Activated T-cell treated with anti-CD3 and anti-CD28 coated beads for 48 hours (primary cell): ENCODE results near the gene TAS1R1.
"Not testable (repeated sequence)": the region's sequence is repeated elsewhere in the genome, so short reads cannot be mapped to it uniquely, and the experiment has no call there.

Source experiments
- DNase-seq: peaks from one replicate; pipeline ENCODE4 v3.0.0-alpha.2; 2020; ENCODE audit warnings: low read depth

The TAS1R1 gene

DNA sequence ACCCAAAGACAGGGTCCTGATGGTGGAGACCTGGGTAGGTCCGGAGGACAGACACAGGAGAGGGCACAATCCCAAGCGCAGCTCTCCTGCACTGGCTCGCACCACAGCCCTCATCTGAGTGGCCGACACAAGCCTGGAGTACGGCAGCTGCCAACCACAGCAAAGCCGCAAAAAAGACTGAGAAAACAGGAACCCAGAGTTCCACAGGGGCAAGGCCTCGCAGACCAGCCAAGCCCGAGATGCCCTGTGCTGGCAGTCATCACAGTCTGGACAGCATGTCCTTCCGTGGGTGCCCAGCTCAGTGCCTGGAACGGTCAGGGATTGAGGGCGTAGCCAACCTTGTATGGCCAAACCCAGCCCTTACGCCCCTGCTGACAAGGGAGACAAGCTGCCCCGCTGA, 36.1 kb downstream of the TAS1R1 start:
- DNase-seq = no peak

DNA sequence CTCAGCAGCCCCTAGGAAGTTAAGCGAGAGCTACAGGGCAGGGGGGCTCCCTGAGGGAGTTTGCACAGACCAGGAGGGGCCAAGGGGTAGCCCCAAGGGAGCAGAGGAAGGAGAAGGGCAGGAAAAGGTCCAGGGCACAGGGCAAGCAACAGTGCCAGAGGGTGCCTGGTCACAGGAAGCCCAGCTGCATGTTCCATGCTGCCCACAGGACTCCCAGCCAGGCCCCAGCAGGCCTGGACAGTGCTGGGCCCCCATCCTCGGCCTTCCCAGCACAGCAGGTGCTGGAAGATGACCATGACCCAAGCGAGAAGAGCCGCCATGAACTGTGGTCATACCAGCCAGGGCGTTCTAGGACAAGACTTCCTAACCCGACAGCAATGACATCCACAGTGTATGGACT, 36.5 kb downstream of the TAS1R1 start:
- no peak for DNase-seq

DNA sequence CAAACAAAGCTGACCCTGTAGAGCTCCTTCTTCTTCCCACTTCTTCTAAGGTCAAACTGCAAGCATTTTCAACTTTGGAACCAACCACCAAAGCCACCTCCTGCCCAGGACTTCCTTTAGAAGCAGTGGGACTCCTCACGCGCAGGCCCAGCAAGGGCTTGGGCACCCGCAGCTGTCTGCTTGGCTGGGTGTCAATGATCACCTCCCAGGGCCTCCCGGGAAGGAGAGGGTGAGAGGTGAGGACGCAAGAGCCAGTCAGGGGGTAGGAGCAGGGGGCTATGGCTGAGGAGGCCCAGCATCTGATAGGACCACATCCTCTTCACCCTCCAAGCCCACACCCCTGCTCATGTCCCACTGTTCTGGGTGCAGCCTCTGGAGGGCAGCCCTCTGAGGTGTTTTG, 37.3 kb downstream of the TAS1R1 start:
- DNase-seq = no peak

GRCh38 chr1:6592865-6593593, 37.9 kb downstream of the TAS1R1 start:
- no peak for DNase-seq

DNA sequence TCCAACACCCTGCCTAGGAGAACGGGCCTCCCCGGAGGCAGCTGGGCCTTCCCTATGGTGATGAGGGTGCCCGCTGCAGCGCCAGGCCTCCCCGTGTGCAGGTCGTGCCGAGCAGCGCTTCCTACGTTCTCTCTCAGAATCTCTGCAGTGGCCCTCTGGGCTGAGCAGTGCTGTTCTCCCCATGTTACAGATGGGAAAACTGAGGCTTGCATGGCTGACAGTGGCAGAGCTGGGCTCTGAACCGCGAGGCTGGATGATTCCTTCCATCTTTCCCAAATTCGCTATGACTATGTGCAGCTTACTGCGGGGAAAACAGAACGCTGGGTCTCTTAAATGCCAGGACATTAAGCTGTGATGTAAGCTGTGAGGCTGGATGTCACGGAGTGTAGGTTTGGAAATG, 38.7 kb downstream of the TAS1R1 start:
- DNase-seq = no peak

- DNase-seq = no peak
These were observed 40.1 kb downstream of the TAS1R1 start for GRCh38 chr1:6594977-6595740.

DNA sequence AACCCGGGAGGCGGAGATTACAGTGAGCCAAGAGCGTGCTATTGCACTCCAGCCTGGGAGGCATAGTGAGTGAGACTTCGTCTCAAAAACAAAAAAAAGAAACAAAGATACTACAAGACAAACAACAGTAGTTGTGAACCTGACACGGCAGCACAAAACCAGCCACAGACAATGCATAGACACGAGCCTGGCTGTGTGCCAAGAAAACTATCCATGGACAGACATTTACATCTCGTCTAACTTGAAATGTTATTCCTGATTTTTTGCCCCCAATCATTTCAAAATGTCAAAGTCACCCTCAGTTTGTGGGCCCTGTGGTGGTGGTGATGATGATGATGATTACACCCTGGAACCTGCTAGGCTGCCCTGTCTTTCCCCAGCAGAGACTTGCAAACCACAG, 41.2 kb downstream of the TAS1R1 start:
- DNase-seq = no peak

- no peak for DNase-seq
These were observed 42.0 kb downstream of the TAS1R1 start for GRCh38 chr1:6596886-6597776.

- no peak for DNase-seq
These were observed 42.6 kb downstream of the TAS1R1 start for GRCh38 chr1:6597777-6598131.

DNA sequence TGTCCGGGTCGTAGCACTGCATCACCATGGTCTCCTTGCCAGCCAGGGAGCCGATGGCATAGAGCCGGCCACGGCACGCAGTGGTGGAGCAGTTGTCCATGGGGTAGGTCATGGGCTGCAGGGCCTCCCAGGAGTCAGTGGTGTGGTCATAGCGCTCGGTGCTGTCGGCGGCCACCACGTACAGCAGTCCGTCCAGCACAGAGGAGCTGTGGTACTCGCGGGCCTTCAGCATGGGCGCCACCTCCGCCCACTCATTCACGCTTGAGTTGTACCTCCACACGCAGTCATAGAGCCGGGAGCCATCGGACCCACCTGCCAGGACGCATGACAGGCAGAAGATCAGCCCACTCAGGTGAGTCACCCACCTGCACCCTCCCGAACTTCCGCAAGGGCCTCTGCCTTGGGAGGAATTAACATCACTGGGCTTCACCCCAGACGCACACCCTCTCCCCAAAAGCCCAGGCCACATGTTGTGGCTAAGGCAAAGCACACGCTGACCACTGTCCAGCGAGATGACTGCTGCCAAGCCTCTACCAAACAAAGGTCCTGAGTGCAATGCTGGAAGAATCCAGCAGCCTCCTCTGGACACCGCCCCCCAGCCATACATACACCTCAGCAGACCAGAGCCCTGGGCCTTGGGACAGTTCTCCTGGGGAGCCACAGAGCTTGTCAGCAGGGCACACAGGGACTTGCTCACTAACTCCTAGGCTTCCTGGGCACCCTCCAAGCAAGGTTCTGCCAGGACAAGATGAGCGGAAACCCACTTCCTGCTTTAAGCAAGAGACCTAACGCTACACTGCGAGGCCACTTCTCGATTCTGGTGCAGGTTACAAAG, 44.3 kb downstream of the TAS1R1 start:
- DNase-seq = peak; percentile 43

DNA sequence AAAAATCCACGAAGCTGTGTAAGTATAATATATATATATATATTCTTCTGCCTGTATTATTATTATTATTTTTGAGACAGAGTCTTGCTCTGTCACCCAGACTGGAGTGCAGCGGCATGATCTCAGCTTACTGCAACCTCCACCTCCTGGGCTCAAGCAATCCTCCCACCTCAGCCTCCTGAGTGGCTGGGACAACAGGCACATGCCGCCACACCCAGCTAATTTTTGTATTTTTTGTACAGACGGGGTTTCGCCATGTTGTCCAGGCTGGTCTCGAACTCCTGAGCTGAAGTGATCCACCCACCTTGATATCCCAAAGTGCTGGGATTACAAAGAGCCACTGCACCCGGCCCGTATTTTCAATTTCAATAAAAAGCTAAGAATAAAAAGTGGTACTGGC, 44.9 kb downstream of the TAS1R1 start:
- DNase-seq = not testable (repeated sequence)

DNA sequence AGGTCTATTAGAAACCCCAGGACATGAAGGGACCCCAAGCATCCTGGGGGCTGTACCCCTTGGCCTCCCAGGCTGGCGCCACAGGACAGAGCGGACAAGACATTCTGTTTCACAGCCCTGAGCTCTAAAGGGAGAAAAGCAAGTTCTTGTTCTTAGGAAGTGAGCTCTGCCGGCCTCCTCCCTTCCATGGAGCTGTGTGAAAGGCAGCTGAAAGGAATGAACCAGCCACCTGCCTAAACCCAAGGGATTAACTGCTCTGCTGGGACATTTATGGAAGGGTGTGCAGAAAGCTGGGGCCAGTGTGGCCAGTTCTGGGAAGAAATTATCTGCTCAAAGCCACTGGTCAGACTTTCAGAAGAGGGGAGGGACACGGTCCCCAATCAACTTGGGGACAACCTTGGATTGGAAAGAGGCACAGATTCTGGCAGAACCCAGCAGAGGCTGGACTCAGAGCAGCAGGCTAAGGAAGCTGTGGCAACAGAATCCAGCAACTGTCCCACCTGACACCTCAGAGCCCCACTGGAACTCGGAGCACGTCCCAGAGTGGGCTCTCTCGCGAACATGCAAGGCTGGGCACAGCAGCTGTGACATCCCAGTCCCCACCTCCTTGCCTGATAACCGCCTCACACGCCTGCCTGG, 45.4 kb downstream of the TAS1R1 start:
- no peak for DNase-seq

DNA sequence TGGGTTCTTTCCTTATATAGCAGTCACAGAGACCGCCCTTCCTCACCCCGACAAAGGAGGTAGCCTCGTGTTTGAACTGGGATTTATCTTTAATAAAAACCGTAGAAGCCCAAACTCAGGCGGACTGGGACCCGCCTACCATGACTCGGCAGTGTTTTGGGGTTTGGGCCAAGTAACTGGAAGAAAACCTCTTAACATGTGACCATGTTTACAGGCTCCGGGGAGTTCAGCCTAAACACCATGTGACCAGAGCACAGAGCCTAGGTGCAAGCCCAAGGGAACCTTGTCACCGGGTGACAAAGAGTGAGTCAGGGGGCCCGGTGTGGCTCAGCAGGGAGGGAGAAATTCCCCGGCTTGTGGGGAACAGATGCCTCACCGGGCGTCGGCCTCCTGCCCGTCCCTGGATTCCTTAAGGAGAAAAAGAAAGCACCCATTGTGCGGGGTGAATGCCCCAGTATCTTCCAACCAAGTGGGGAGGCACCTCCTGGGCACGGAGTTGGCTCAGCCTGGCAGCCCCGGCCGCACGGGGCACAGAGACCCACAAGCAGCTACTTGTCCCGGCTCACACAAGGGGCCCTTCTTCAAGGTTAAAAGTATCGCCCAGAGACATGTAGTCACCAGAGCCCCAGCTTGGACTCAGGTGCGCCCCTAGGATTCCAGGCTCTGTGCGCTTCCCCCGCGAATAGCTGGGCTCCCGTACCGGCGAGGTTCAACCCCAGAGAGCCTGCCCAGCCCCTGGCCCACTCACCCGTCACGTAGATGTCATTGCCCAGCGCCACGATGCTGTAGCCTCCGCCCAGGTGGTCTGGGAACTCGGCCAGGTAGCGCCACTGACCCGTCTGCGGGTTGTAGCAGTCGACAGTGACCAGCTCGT, 46.2 kb downstream of the TAS1R1 start:
- DNase-seq = peak; percentile 81

DNA sequence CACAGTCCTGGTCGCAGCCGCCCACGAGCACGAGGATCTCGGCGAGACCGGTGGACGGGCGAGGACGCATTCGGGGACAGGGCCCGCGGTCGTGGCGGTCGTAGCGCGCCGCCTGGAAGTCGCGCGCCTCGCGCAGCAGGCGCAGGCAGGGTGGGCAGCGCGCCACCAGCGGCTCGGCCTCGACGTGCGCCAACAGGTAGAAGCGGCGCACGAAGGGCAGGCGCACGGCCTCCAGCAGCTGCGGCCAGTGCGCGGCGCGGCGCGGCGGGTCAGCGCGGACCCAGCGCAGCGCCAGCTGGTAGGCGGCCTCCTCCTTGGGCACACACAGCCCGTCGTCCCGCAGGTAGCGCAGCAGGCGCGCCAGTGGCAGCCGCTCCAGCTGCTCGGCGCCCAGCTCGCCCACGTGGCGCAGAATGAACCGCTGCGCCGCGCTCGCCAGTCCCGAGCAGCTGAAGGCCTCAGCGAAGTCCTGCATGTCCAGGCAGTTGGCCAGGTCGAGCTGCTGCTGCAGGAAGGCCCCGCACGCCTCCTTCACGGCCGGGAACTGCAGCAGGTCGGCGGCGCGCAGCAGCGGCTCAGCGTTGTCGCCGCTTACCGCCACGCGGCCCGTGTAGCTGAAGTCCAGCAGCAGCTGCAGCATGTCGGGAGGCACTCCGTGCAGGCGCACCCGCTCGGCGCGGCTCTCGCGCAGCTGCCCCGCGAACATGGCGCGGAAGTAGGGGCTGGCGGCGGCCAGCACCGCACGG, 47.0 kb downstream of the TAS1R1 start:
- DNase-seq = no peak

DNA sequence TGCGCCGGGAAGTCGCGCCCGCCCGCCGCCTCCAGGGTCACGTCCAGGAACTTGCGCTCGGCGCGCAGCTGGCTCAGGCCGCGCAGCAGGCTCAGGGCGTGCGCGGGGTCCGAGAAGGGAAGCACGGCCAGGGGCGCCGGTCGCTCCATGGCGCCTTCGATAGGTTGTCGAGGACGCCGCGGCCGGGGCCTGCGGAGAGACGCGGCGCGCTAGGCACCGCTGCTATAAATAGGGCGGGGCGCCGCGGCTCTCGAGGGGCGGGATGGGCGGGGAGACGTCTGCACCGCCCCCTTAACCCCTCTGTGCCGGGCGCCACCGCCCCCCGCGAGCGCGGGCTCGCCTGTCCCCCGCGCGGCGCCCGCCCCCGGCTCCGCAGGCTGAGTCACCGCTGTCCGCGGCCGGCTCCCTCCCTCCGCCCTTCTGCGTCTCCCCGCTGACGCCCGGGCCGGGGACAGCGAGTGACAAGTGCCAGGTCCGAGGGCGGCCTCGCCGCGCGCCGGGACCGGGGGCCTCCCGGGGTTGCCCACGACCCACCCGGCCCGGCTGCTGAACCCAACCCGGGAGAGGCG, 47.6 kb downstream of the TAS1R1 start, which contains the start of gene KLHL21:
KLHL21 (minus strand) TSS at position 201 of the 569 bp plus-strand sequence; CDS start at position 149, 52 bp downstream.
- peak; percentile 92 for DNase-seq

DNA sequence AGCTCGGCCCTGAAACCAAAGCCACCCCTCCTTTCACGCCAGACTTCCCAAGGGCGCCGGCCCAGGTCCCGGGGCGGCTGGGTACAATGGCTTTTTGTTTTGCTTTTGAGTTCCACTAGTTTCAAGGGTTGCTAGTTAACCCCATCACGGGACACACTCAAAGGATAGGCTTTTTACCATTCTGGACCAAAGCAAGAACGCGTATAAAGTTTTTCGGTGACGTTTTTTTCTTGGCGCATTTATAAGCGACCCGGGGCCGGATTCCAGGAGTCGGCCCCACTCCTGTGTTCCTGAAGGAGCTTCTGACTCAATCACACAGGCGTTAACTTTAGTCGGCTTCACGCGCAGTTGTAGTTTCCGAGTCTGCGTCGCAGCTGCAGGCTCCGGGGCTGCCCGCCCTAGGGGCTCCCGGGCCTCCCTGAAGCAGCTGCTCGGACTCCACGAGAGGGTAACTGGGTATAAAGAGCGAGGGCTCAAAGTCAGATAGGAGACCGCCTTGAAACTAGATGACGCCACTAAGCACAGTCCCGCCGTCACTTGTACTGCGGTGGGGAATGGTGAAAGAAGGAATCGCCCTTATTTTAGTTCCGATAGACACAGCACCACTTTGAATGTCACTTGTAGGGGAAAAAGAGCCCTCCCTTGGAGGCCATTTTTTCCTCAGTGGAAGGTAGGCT, 48.3 kb downstream of the TAS1R1 start:
- peak; percentile 53 for DNase-seq

- no peak for DNase-seq
These were observed 48.9 kb downstream of the TAS1R1 start for GRCh38 chr1:6603915-6604558.
